Endothelial cell of umbilical vein (primary cell): ENCODE data around the gene ASXL2. TPM values are rescaled to one million over a fixed set of nuclear protein-coding genes. Genes with fewer than 3 reads are reported as not detected.
A peak's percentile ranks its signal among the peaks of the same experiment; 100 is the strongest.
"Not testable (repeated sequence)": the region's sequence is repeated elsewhere in the genome, so short reads cannot be mapped to it uniquely, and the experiment has no call there.

ENCODE experiments used
- BruUV-seq: library from RNA; stranded (reverse); fragments of 400-500 nt; replicated peaks from 2 replicates; lab custom pipeline; 2021; lab: Mats Ljungman, UMichigan
- CTCF ChIA-PET: fragments of 300-600, 350-600 bp; sonication (Branson Sonifier 250); formaldehyde crosslinking; loops from one replicate; lab custom pipeline; 2021; ENCODE audit warnings: antibody characterized with exemption, inconsistent platforms; lab: Charles Lee
- POLR2A ChIA-PET: fragments of 300-600, 350-600 bp; sonication (Branson Sonifier 250); formaldehyde crosslinking; loops from one replicate; lab custom pipeline; 2021; ENCODE audit warnings: antibody characterized with exemption, inconsistent platforms; lab: Charles Lee
- DNase-seq: peaks from one replicate; pipeline ENCODE4 v3.0.0-alpha.2; 2011; ENCODE audit warnings: low read depth, low spot score
- FAIRE-seq: peaks from 2 replicates; lab custom pipeline; 2011; peaks lifted over from hg19 to GRCh38; lab: Jason Lieb, UNC
- H2AFZ ChIP-seq: 2 replicates; pipeline ENCODE4 v1.6.0; 2012; ENCODE audit warnings: low read depth, low read length, control low read depth, inconsistent platforms
- H3K27ac ChIP-seq: 2 replicates; pipeline ENCODE4 v1.5.1; 2011; ENCODE audit warnings: low read depth, mild to moderate bottlenecking, control low read depth, low read length, moderate library complexity; ENCODE audit not compliant: insufficient read depth
- H3K27me3 ChIP-seq, 2 experiments: 2 replicates each; pipeline versions ENCODE4 v1.6.0 to v1.6.1; 2011; ENCODE audit warnings: low read length in 2 of 2, mixed read lengths in 1 of 2; ENCODE audit not compliant: control insufficient read depth in 2 of 2, insufficient read depth in 2 of 2
- H3K36me3 ChIP-seq, 2 experiments: 2 replicates in 1 of 2; 3 replicates in 1 of 2; pipeline ENCODE4 v1.5.1; 2011; ENCODE audit warnings: low read length in 2 of 2, mild to moderate bottlenecking in 1 of 2, moderate library complexity in 1 of 2; ENCODE audit not compliant: control insufficient read depth in 2 of 2, insufficient read depth in 2 of 2; ENCODE audit errors: extremely low read depth in 1 of 2
- H3K4me1 ChIP-seq: 3 replicates; pipeline ENCODE4 v1.5.1; 2011; ENCODE audit warnings: mild to moderate bottlenecking, low read length; ENCODE audit not compliant: control insufficient read depth, insufficient read depth; ENCODE audit errors: extremely low read depth
- H3K4me2 ChIP-seq: 2 replicates; pipeline ENCODE4 v1.6.1; 2011; ENCODE audit warnings: low read length, control low read depth, mixed read lengths; ENCODE audit not compliant: insufficient read depth
- H3K4me3 ChIP-seq, 3 experiments: fragments of 200-600 bp in 1 of 3; sonication (generic), shearing (Covaris generic) in 1 of 3; replicated peaks in 1 of 3; 2 replicates each; pipeline ENCODE4 v1.5.1; 2011 to 2016; ENCODE audit warnings: control low read depth in 3 of 3, low read length in 3 of 3, mild to moderate bottlenecking in 2 of 3, inconsistent platforms in 1 of 3, low read depth in 1 of 3, moderate library complexity in 1 of 3; ENCODE audit not compliant: insufficient read depth in 1 of 3
- H3K79me2 ChIP-seq: 2 replicates; pipeline ENCODE4 v1.6.0; 2012; ENCODE audit warnings: low read length, inconsistent platforms; ENCODE audit not compliant: control insufficient read depth, insufficient read depth
- H3K9ac ChIP-seq: replicated peaks from 2 replicates; pipeline ENCODE3; 2011; ENCODE audit warnings: low read length, control low read depth; ENCODE audit not compliant: insufficient read depth; ENCODE audit errors: extremely low read depth
- H3K9me1 ChIP-seq: replicated peaks from 3 replicates; pipeline ENCODE4 v1.6.0; 2011; ENCODE audit warnings: mild to moderate bottlenecking, low read length; ENCODE audit not compliant: control insufficient read depth, insufficient read depth; ENCODE audit errors: extremely low read depth
- H3K9me3 ChIP-seq: replicated peaks from 2 replicates; pipeline ENCODE4 v1.5.1; 2012; ENCODE audit warnings: low read length, inconsistent platforms; ENCODE audit not compliant: control insufficient read depth, insufficient read depth
- H4K20me1 ChIP-seq: replicated peaks from 2 replicates; pipeline ENCODE3; 2011; ENCODE audit warnings: mild to moderate bottlenecking, low read length; ENCODE audit not compliant: control insufficient read depth, insufficient read depth; ENCODE audit errors: extremely low read depth
- FOS ChIP-seq: IDR thresholded peaks from 2 replicates; pipeline ENCODE4 v1.6.1; 2011; ENCODE audit warnings: mild to moderate bottlenecking, low read length, moderate library complexity, borderline replicate concordance; ENCODE audit not compliant: insufficient read depth
- GATA2 ChIP-seq: IDR thresholded peaks from 2 replicates; pipeline ENCODE4 v1.7.0; 2011; ENCODE audit warnings: low read depth, mild to moderate bottlenecking, moderate library complexity, mixed read lengths, low read length; ENCODE audit not compliant: insufficient read length, insufficient read depth
- JUN ChIP-seq: IDR thresholded peaks from 2 replicates; pipeline ENCODE4 v1.6.1; 2011; ENCODE audit warnings: borderline replicate concordance, low read depth; ENCODE audit not compliant: insufficient read length, insufficient read depth
- dilution Hi-C: fragments of 300-500 bp; cut with MboI; formaldehyde crosslinking; loops from one replicate; pipeline ENCODE4 v1.15.0; 2019; ENCODE audit warnings: low sequenced_read_pairs; ENCODE audit not compliant: extremely low pct_ligation_motif_present
- intact Hi-C: fragments of 100-400 bp; cut with micrococcal nuclease; formaldehyde crosslinking; loops from one replicate; pipeline ENCODE4 v1.10.0; 2022
- polyA plus RNA-seq, 4 experiments: library from polyadenylated mRNA; depleted of rRNA in 3 of 4; stranded (reverse) in 3 of 4; unstranded in 1 of 4; fragments of >200 nt; gene quantifications; 2 replicates each; pipeline versions ENCODE4 v1.2.1 to v1.2.3, GENCODE V29; 2011 to 2012; ENCODE audit warnings: missing spikeins in 1 of 4
- total RNA-seq: library from RNA; stranded (reverse); gene quantifications from 2 replicates; pipeline ENCODE4 v1.2.3, GENCODE V29; 2021
- TF ChIP-seq, protein P1 (sequence below), 2 donors: IDR thresholded peaks; 1 replicate in 1 of 2; 2 replicates in 1 of 2; pipeline ENCODE4 v1.5.1; 2011; ENCODE audit warnings: low read length in 2 of 2, mild to moderate bottlenecking in 2 of 2, moderate library complexity in 2 of 2, control low read depth in 1 of 2, inconsistent platforms in 1 of 2, low read depth in 1 of 2; ENCODE audit not compliant: insufficient read depth in 1 of 2; ENCODE audit errors: extremely low read depth in 1 of 2
- TF ChIP-seq, protein P2 (sequence below): IDR thresholded peaks from 2 replicates; pipeline ENCODE4 v1.6.1; 2011; ENCODE audit not compliant: insufficient read depth, insufficient read length

Gene ASXL2
- total and polyA plus RNA-seq, 2 donors (not counting 3 experiments of a cell fraction or from before 2014, with no cell fraction given), result 6.1 to 33.8 TPM

DNA sequence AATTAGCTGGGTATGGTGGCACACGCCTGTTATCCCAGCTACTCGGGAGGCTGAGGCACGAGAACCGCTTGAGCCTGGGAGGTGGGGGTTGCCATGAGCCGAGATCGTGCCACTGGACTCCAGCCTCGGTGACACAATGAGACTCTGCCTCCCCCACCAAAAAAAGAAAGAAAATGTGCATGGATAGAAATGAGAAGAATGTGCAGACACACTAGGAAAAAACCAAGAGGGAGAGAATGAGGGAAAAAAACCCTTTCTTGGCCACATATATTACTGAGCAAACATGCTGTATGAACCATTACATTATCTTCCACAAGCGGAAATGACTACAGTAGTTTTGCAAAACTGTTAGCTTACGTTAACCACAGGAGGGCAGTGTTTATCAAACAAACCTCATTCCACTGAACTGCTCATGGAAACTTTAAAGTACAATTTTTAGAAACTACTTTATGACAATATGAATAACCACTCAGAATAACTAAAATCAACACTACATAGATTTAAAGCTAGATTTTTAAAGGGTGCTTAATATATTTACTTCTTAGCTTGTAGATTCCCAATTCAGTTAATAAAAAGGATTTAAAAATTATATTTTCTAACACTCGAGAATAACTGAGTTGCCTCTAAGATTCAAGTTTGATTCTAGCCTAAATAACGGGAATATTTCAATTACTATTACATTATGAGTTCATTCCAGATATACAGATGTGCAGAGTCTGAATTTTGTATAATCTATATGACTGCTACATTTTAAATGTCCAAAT, 26.4 kb downstream of the ASXL2 start:
- ChIA-PET POLR2A (no interaction called here), CTCF (interaction anchor here (0.6 to 3.7 kb wide), 30 partner anchors 8 to 726 kb away, joined by 3 to 16 read pairs (median 4); partner anchors contain the start of genes ASXL2 and KIF3C)
- intact Hi-C loops, result loop anchor here (1.0 to 10.0 kb wide), 4 partner anchors 99 to 293 kb away; no protein-coding TSS in a partner anchor
- Histone ChIP-seq H3K4me2 (peak overlapping the region; percentile 10), H4K20me1 (no peaks in the 10 kb centered on the region), H2AFZ (no peak overlapping the region), H3K36me3 (no peaks in the 10 kb centered on the region), H3K9me3 (no peaks in the 10 kb centered on the region), H3K9ac (no peak overlapping the region), H3K27me3 (no peaks in the 10 kb centered on the region), H3K4me1 (peaks cover 5% of the 10 kb centered on the region), H3K9me1 (no peaks in the 10 kb centered on the region), H3K4me3 (no peak overlapping the region), H3K27ac (peak overlapping the region; percentile 50), H3K79me2 (peaks cover 48% of the 10 kb centered on the region)
- DNase-seq (peak; percentile 81), FAIRE-seq (peak; percentile 96)
- TF ChIP-seq, protein P1, sequence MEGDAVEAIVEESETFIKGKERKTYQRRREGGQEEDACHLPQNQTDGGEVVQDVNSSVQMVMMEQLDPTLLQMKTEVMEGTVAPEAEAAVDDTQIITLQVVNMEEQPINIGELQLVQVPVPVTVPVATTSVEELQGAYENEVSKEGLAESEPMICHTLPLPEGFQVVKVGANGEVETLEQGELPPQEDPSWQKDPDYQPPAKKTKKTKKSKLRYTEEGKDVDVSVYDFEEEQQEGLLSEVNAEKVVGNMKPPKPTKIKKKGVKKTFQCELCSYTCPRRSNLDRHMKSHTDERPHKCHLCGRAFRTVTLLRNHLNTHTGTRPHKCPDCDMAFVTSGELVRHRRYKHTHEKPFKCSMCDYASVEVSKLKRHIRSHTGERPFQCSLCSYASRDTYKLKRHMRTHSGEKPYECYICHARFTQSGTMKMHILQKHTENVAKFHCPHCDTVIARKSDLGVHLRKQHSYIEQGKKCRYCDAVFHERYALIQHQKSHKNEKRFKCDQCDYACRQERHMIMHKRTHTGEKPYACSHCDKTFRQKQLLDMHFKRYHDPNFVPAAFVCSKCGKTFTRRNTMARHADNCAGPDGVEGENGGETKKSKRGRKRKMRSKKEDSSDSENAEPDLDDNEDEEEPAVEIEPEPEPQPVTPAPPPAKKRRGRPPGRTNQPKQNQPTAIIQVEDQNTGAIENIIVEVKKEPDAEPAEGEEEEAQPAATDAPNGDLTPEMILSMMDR (IDR thresholded peaks at IDR 0.05; ENCODE audit: extremely low read depth in 1 of 2, insufficient read depth in 1 of 2, low read depth in 1 of 2, low read length in 2 of 2), result peak; percentile 45 to 48
- TF ChIP-seq FOS, result peak; percentile 23
- TF ChIP-seq, protein P2, sequence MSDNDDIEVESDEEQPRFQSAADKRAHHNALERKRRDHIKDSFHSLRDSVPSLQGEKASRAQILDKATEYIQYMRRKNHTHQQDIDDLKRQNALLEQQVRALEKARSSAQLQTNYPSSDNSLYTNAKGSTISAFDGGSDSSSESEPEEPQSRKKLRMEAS, result no peak
- no peak for TF ChIP-seq GATA2
- peak; percentile 24 for TF ChIP-seq JUN
- dilution Hi-C loops, result no loop called here
- BruUV-seq, result no TSS peak

DNA sequence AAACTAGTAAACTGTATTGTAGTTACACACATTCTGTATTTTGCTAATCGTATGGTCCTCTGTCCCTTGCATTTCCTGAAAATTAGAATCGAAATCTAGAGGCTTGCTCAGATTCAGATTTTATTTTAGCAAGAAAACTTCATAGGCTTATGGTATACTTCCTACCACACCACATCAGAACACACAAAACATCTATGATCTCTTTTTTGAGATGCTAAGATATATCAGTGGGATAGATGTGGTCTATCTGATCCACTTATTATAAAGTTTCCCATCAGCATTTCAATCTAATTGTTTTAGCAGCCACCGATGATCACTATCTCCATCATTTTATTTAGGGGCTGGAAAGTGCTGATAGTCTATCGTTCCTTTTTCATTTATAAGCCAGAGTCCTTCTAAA, 27.9 kb downstream of the ASXL2 start:
- H3K4me3 ChIP-seq, H3K4me2 ChIP-seq, H2AFZ ChIP-seq, H4K20me1 ChIP-seq, H3K9ac ChIP-seq, BruUV-seq, POLR2A ChIA-PET, H3K36me3 ChIP-seq, DNase-seq, H3K4me1 ChIP-seq, H3K27me3 ChIP-seq, H3K9me1 ChIP-seq, H3K27ac ChIP-seq, H3K9me3 ChIP-seq, dilution Hi-C loops: not testable (repeated sequence)
- H3K79me2 ChIP-seq, result peaks cover 51% of the 10 kb centered on the region
- CTCF ChIA-PET, result interaction anchor here (2.1 to 2.7 kb wide), 2 partner anchors 8 to 16 kb away, joined by 8 to 14 read pairs; no protein-coding TSS in a partner anchor
- peak; percentile 38 for FAIRE-seq
- intact Hi-C loops, result loop anchor here (10.0 kb wide), 1 partner anchor 236 kb away; no protein-coding TSS in a partner anchor

DNA sequence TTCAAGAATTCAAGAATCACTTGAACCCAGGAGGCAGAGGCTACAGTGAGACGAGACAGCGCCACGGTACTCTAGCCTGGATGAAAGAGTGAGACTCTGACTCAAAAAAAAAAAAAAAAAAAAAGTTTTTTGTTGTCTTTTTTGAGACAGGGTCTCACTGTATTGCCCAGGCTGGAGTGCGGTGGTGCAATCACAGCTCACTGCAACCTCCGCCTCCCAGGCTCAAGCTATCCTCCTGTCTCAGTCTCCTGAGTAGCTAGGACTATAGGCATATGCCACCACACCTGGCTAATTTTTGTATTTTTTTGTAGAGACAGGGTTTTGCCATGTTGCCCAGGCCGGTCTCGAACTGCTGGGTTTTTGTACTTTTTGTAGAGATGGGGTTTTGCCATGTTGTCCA, 28.9 kb downstream of the ASXL2 start:
- H4K20me1 ChIP-seq, H3K9me1 ChIP-seq, BruUV-seq, FAIRE-seq, H3K36me3 ChIP-seq, DNase-seq, H3K4me2 ChIP-seq, H3K27me3 ChIP-seq, H3K27ac ChIP-seq, dilution Hi-C loops, H3K4me1 ChIP-seq, POLR2A ChIA-PET, intact Hi-C loops, H2AFZ ChIP-seq, H3K9ac ChIP-seq, H3K9me3 ChIP-seq, H3K4me3 ChIP-seq: not testable (repeated sequence)
- CTCF ChIA-PET, result interaction anchor here (1.5 kb wide), 1 partner anchor 16 kb away, joined by 6 read pairs; no protein-coding TSS in a partner anchor
- peaks cover 46% of the 10 kb centered on the region for H3K79me2 ChIP-seq
